ENCODE data around the gene RSU1. TPM values are rescaled to one million over a fixed set of nuclear protein-coding genes. Genes with fewer than 3 reads are reported as not detected.
A peak's percentile ranks its signal among the peaks of the same experiment; 100 is the strongest.

RSU1 gene
- total RNA-seq, 1 experiment from 2014 or later: 35.2 TPM

- DNase-seq (ENCODE audit: extremely low read depth, low read depth): peak; percentile 30
Observed at GRCh38 chr10:16545116-16545736, 272.0 kb downstream of the RSU1 start.

- no peak for DNase-seq (ENCODE audit: extremely low read depth, low read depth)
Observed at GRCh38 chr10:16544591-16544990, 272.6 kb downstream of the RSU1 start.

- no peak for DNase-seq (ENCODE audit: extremely low read depth, low read depth)
Observed at GRCh38 chr10:16544099-16544498, 273.1 kb downstream of the RSU1 start.

Small RNA genes lying within 50 kb of the gene (small RNA-seq; reads per million reads assigned to genes)
- gene RF02271: 0 reads per million in 2 experiments

All from NCI-H460 (cell line).